H9 (cell line): ENCODE measurements around the gene ZNF213. TPM values are rescaled to one million over a fixed set of nuclear protein-coding genes. Genes with fewer than 3 reads are reported as not detected.

Experiments
- DNase-seq: peaks from one replicate; pipeline ENCODE4 v3.0.0-alpha.2; 2017
- H2AFZ ChIP-seq: one replicate; pipeline ENCODE4 v1.6.1; 2013; ENCODE audit warnings: mild to moderate bottlenecking, low read length, control low read depth, moderate library complexity
- H2AK5ac ChIP-seq: 2 replicates; pipeline ENCODE4 v1.6.1; 2013; ENCODE audit warnings: low read length, control low read depth, mixed read lengths; ENCODE audit not compliant: insufficient read length
- H2BK120ac ChIP-seq: one replicate; pipeline ENCODE4 v1.6.1; 2013; ENCODE audit warnings: low read depth, mild to moderate bottlenecking, low read length, control low read depth, inconsistent platforms; ENCODE audit not compliant: poor library complexity, severe bottlenecking
- H2BK12ac ChIP-seq: 2 replicates; pipeline ENCODE4 v1.6.1; 2013; ENCODE audit warnings: low read length, control low read depth, mixed read lengths, low read depth; ENCODE audit not compliant: insufficient read length
- H2BK15ac ChIP-seq: 2 replicates; pipeline ENCODE4 v1.6.1; 2013; ENCODE audit warnings: low read depth, low read length, control low read depth
- H2BK20ac ChIP-seq: one replicate; pipeline ENCODE4 v1.6.1; 2013; ENCODE audit warnings: low read depth, mild to moderate bottlenecking, low read length, control low read depth, inconsistent platforms; ENCODE audit not compliant: poor library complexity, severe bottlenecking
- H2BK5ac ChIP-seq: 2 replicates; pipeline ENCODE4 v1.6.1; 2013; ENCODE audit warnings: low read length, control low read depth, mixed read lengths; ENCODE audit not compliant: insufficient read length
- H3K14ac ChIP-seq: 2 replicates; pipeline ENCODE4 v1.6.1; 2013; ENCODE audit warnings: low read length, control low read depth; ENCODE audit not compliant: insufficient read depth
- H3K18ac ChIP-seq: 2 replicates; pipeline ENCODE4 v1.6.1; 2013; ENCODE audit warnings: low read depth, mild to moderate bottlenecking, mixed read lengths, low read length, control low read depth; ENCODE audit not compliant: insufficient read length
- H3K23ac ChIP-seq: 2 replicates; pipeline ENCODE4 v1.6.1; 2013; ENCODE audit warnings: low read length, control low read depth, mixed read lengths, low read depth; ENCODE audit not compliant: insufficient read length
- H3K23me2 ChIP-seq: 2 replicates; pipeline ENCODE4 v1.6.1; 2013; ENCODE audit warnings: low read depth, mild to moderate bottlenecking, mixed read lengths, low read length, control low read depth; ENCODE audit not compliant: insufficient read length, poor library complexity, severe bottlenecking
- H3K27ac ChIP-seq: 2 replicates; pipeline ENCODE4 v1.5.1; 2013; ENCODE audit warnings: low read length, control low read depth, mixed read lengths, low read depth; ENCODE audit not compliant: insufficient read length
- H3K27me3 ChIP-seq: 2 replicates; pipeline ENCODE4 v1.6.1; 2013; ENCODE audit warnings: low read length, control low read depth, inconsistent platforms; ENCODE audit not compliant: insufficient read depth
- H3K4ac ChIP-seq: 2 replicates; pipeline ENCODE4 v1.6.1; 2013; ENCODE audit warnings: low read depth, mild to moderate bottlenecking, control low read depth, inconsistent platforms, low read length, moderate library complexity
- H3K4me1 ChIP-seq: 2 replicates; pipeline ENCODE4 v1.6.1; 2013; ENCODE audit warnings: low read length, control low read depth, inconsistent platforms; ENCODE audit not compliant: insufficient read depth
- H3K4me2 ChIP-seq: 2 replicates; pipeline ENCODE4 v1.6.1; 2013; ENCODE audit warnings: low read length, control low read depth, mixed read lengths; ENCODE audit not compliant: insufficient read length, insufficient read depth
- H3K56ac ChIP-seq: 2 replicates; pipeline ENCODE4 v1.6.1; 2013; ENCODE audit warnings: low read depth, mild to moderate bottlenecking, mixed read lengths, low read length, control low read depth; ENCODE audit not compliant: insufficient read length
- H3K79me1 ChIP-seq: 2 replicates; pipeline ENCODE4 v1.6.1; 2013; ENCODE audit warnings: low read depth, mild to moderate bottlenecking, moderate library complexity, low read length, control low read depth, inconsistent platforms; ENCODE audit not compliant: insufficient read depth, poor library complexity, severe bottlenecking
- H3K79me2 ChIP-seq: 2 replicates; pipeline ENCODE4 v1.6.1; 2013; ENCODE audit warnings: low read length, control low read depth, inconsistent platforms; ENCODE audit not compliant: insufficient read depth
- H3K9ac ChIP-seq: 2 replicates; pipeline ENCODE4 v1.6.1; 2013; ENCODE audit warnings: low read length, control low read depth, mixed read lengths; ENCODE audit not compliant: insufficient read length; ENCODE audit errors: extremely low read depth
- H3K9me3 ChIP-seq: one replicate; pipeline ENCODE4 v1.6.1; 2013; ENCODE audit warnings: low read depth, low read length, inconsistent platforms; ENCODE audit not compliant: control insufficient read depth
- H3T11ph ChIP-seq: one replicate; pipeline ENCODE4 v1.6.1; 2013; ENCODE audit warnings: mild to moderate bottlenecking, low read length, control low read depth, inconsistent platforms
- H4K20me1 ChIP-seq: one replicate; pipeline ENCODE4 v1.6.1; 2013; ENCODE audit not compliant: control insufficient read depth, insufficient read length, insufficient read depth
- H4K5ac ChIP-seq: 2 replicates; pipeline ENCODE4 v1.6.1; 2013; ENCODE audit warnings: low read depth, mild to moderate bottlenecking, mixed read lengths, low read length, control low read depth; ENCODE audit not compliant: insufficient read length
- H4K8ac ChIP-seq: replicated peaks from 2 replicates; pipeline ENCODE4 v1.6.1; 2013; ENCODE audit warnings: low read length, control low read depth, mixed read lengths, low read depth; ENCODE audit not compliant: insufficient read length
- H4K91ac ChIP-seq: 2 replicates; pipeline ENCODE4 v1.6.1; 2013; ENCODE audit warnings: low read depth, mild to moderate bottlenecking, moderate library complexity, mixed read lengths, low read length, control low read depth; ENCODE audit not compliant: insufficient read length
- H3K27ac Mint-ChIP-seq, 3 experiments: 2 replicates in 2 of 3; 3 replicates in 1 of 3; pipeline ENCODE4 v1.8.0; 2020 to 2021; ENCODE audit warnings: mixed read lengths in 3 of 3, mild to moderate bottlenecking in 1 of 3, moderate library complexity in 1 of 3
- H3K27me3 Mint-ChIP-seq: 2 replicates; pipeline ENCODE4 v1.8.0; 2021; ENCODE audit warnings: low read depth, mild to moderate bottlenecking, moderate library complexity, mixed read lengths
- H3K36me3 Mint-ChIP-seq, 3 experiments: 2 replicates in 2 of 3; 3 replicates in 1 of 3; pipeline ENCODE4 v1.8.0; 2020 to 2021; ENCODE audit warnings: low read depth in 3 of 3, mixed read lengths in 3 of 3; ENCODE audit not compliant: insufficient read depth in 1 of 3
- H3K4me1 Mint-ChIP-seq, 2 experiments: 2 replicates each; pipeline ENCODE4 v1.8.0; 2020; ENCODE audit warnings: mixed read lengths in 2 of 2
- H3K4me3 Mint-ChIP-seq, 2 experiments: 2 replicates in 1 of 2; 3 replicates in 1 of 2; pipeline ENCODE4 v1.8.0; 2020 to 2021; ENCODE audit warnings: mild to moderate bottlenecking in 2 of 2, mixed read lengths in 2 of 2, moderate library complexity in 1 of 2
- H3K9me3 Mint-ChIP-seq, 2 experiments: 2 replicates in 1 of 2; 3 replicates in 1 of 2; pipeline ENCODE4 v1.8.0; 2020; ENCODE audit warnings: mild to moderate bottlenecking in 2 of 2, mixed read lengths in 2 of 2, moderate library complexity in 1 of 2
- CTCF ChIP-seq: fragments of 200-600 bp; sonication (generic); conservative IDR thresholded peaks from 3 replicates; pipeline ENCODE4 v1.8.0; 2021; ENCODE audit warnings: antibody characterized with exemption, mild to moderate bottlenecking
- WGBS: extraction: QIAGEN DNeasy Blood & Tissue Kit; methylation state at CpG from one replicate; pipeline ENCODE4 v1.1.7; 2013; ENCODE audit warnings: missing lambda C conversion rate, low lambda C conversion rate, mixed read lengths; ENCODE audit not compliant: insufficient read length; ENCODE audit errors: extremely low coverage; 5-methylcytosine and 5-hydroxymethylcytosine counted together
- total RNA-seq: library from RNA; stranded (reverse); gene quantifications from 2 replicates; pipeline ENCODE4 v1.2.1, GENCODE V29; 2021

ZNF213 gene
- total RNA-seq, 1 experiment from 2014 or later: 6.4 TPM

- no CpG with 5 or more reads among the region's 28 CpGs for WGBS
- Histone ChIP-seq H4K91ac (no peak overlapping the region), H3K4me1 (no peaks in the 10 kb centered on the region), H3K9ac (no peak overlapping the region), H3K56ac (no peak overlapping the region), H3T11ph (no peak overlapping the region), H2BK12ac (no peak overlapping the region), H2BK15ac (no peak overlapping the region), H3K4me2 (peak overlapping the region; percentile 62), H4K8ac (no peak overlapping the region), H3K18ac (no peak overlapping the region), H3K23ac (no peak overlapping the region), H3K79me1 (no peaks in the 10 kb centered on the region), H3K23me2 (peaks cover 12% of the 10 kb centered on the region), H3K79me2 (no peaks in the 10 kb centered on the region), H3K4ac (no peak overlapping the region), H2BK5ac (no peak overlapping the region), H2BK120ac (no peak overlapping the region), H2AFZ (no peak overlapping the region), H2BK20ac (no peak overlapping the region), H4K5ac (no peak overlapping the region), H3K14ac (no peak overlapping the region), H3K27me3 (no peaks in the 10 kb centered on the region), H3K9me3 (no peaks in the 10 kb centered on the region), H2AK5ac (no peak overlapping the region), H4K20me1 (no peaks in the 10 kb centered on the region), H3K27ac (no peak overlapping the region)
- no peak overlapping the region for H3K27ac Mint-ChIP-seq
- no peak for TF ChIP-seq CTCF
- H3K9me3 Mint-ChIP-seq: no peaks in the 10 kb centered on the region; a peak in 1 of 5 replicates
- H3K27me3 Mint-ChIP-seq: peaks cover 62% of the 10 kb centered on the region
- H3K36me3 Mint-ChIP-seq: no peaks in the 10 kb centered on the region
- DNase-seq: no peak
- H3K4me1 Mint-ChIP-seq: peaks cover 20 to 21% of the 10 kb centered on the region in 2 experiments
- H3K4me3 Mint-ChIP-seq: peak overlapping the region; percentile 68 to 85
These were observed 39.9 kb downstream of the ZNF213 start for GRCh38 chr16:3174618-3175148.
